ENCODE data around the gene TUBA1A.

DNA sequence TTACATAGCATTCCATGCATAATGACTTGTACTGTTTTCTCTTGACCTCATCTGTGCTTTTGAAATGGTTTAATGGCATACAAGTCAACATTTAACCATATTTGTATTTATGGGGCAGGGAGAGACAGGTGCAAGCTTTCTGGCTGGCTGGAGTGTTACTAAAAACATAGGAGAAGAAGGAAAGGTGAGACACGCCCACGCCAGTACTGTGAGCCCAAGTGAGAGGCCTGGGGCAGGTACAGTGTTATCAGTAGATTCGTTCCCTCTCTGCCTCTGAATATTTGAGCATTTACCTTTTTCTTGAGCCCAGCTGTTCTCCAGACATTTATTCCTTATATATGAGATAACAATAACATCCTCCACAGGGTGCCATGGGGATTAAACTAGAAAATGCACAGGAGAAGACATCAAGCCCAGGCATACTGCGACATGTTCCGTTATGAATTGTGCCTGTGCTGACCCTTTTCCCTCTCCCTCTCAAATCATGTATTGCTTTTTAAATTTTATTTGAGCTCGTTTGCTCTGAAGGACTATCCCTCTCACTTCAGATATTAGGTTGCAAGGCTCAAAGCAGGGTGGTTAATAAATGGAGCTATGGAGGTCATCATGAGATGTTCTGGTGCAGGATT, 41.4 kb upstream of the TUBA1A start:
- TF ChIP-seq CTCF (IDR thresholded peaks at IDR 0.05 in 8 of 11, conservative IDR thresholded peaks at IDR 0.05 in 3 of 11) (no peak), POLR2A (IDR thresholded peaks at IDR 0.05) (no peak), POLR2AphosphoS5 (IDR thresholded peaks at IDR 0.05) (no peak)
